Raji (cell line): ENCODE measurements around the gene CADPS2.

Source experiments
- POLR2A ChIP-seq: IDR thresholded peaks from 2 replicates; pipeline ENCODE4 v1.6.1; 2011; ENCODE audit warnings: low read depth, low read length, control low read depth; ENCODE audit not compliant: insufficient read depth

Gene CADPS2

DNA sequence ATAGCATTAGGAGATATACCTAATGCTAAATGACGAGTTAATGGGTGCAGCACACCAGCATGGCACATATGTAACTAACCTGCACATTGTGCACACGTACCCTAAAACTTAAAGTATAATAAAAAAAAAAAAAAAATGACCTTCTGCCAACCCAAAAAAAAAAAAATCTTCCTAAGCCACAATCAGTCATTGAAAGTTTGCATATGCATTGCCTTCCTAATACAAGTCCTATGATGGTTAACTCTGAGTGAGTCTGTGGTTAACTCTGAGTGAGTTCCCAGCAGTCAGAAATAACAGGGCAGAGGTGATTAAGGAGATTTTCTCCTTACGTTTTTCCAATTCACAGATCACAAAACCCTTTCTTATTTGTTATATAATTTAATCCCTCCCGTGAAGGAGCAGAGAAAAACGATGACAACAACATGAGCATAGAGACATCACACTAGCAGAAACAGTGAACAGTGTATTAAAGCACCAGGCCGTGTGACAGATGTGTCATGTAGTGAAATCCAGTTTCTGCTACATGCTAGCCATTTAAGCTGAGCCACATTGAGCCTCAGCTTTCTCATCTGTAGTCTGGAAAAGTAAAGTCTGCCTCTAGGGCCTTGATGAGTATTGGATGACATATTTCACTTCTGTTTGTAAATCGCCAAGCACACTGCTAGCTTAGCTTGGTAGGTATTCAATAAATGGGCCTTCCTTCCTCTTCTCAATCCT, 176.2 kb downstream of the CADPS2 start:
- no peak for TF ChIP-seq POLR2A

DNA sequence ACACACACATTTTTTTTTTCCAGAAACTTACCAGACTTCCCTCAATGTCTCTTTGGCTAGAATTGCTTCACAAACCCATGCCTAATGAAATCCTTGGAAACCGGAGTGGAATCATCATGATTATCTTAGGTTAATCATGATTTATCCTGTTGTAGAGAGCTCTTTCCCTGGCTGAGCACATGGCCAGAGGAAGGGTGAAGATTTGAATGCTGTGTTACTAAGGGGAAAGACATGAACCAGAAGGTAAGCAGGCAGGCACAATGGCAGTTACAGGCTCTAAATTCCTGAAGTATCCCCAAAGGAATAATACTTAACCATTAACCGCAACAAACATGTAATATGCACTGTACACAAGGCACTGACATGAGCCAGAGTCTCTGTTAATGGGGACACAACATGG, 179.4 kb downstream of the CADPS2 start:
- TF ChIP-seq POLR2A = no peak

DNA sequence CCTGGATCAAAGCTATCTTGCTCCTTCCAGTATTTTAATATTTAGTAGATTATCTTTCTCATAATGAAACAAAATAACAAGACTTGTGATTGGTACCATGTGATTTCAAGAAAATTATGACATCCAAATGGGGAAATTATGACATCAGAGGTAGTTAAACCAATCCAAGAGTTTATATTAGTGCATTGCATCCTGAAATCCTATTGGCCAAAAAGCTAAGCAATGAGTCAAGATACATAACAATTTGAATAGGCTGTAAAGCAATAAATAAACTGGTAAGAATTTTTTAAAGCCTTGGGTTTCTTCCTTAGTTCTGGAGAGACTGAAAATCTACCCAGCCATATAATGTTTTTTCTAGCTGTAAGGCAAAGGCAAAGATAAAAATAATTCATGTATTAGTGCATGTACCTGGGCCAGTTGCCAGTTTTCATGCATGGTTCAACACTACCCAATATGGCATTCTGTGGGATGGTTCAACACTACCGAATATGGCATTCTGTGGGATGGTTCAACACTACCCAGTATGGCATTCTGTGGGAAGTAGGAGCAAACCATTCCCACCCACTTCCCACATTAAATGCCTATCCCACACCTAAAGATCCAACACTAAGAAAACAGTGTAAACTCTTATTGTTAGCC, 183.3 kb downstream of the CADPS2 start, which contains the start of gene RNF148:
TSS of gene RNF148 (minus strand) at position 51 of the 639 bp plus-strand sequence. CDS start 172 bp downstream, outside the sequence.
- TF ChIP-seq POLR2A = no peak

DNA sequence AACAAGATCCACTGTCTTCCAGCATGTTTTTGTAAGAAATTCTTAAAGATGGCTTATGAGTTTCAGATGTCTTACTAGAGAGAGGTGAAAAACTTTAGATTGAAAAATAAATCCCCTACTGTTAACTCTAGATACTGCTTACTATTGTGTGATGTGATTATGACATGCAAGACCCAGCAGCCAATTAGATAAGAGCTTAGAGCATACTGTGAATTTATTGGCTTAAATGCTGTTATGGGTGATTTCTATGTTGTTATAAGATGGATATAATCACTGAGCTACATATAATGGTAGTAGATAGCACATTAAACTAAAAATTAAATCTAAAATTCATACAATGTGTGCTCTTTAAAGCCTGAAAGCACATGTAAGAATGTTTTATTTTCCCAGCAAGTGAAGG, 187.2 kb downstream of the CADPS2 start, which contains the start of gene RNF133:
TSS of gene RNF133 (minus strand) at position 101 of the 400 bp plus-strand sequence. CDS start 199 bp downstream, outside the sequence.
- TF ChIP-seq POLR2A = no peak

DNA sequence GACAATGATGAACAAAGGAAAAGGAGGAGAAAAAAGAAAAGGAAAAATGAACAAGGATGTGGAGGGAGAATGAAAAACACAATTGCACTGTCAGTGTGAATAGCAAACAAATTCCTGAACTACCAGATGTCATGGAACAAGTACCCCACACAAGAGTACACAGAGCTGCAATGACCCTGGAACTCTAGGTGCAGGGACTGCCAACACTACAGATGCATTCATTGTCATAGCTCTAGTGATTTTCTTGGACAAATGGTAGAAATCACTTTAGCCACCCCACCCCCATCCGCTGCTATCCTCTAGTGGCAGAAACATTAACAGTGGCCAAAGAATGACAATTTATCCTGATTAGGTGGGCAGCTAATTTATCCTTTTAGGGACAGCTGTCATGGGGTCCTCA, 190.4 kb downstream of the CADPS2 start:
- TF ChIP-seq POLR2A = no peak

DNA sequence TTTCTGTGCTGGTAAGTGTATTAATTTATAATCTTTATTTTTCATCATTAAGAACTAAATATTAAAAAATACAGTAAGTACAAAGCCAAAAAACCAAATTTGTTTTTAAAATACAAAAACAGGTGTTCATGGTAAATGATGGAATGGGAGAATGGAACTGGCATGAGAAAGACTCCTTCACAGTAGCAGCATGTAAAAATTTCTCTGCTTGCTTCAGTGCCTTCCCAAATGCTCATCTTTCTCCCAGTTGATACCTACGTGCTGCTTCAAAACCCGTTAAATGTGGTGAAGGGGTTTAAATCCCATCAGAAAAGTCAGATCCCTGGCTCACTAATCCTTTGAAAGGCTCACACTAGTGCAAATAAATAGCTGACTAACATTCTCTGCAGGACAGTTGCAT, 191.6 kb downstream of the CADPS2 start:
- TF ChIP-seq POLR2A = no peak

DNA sequence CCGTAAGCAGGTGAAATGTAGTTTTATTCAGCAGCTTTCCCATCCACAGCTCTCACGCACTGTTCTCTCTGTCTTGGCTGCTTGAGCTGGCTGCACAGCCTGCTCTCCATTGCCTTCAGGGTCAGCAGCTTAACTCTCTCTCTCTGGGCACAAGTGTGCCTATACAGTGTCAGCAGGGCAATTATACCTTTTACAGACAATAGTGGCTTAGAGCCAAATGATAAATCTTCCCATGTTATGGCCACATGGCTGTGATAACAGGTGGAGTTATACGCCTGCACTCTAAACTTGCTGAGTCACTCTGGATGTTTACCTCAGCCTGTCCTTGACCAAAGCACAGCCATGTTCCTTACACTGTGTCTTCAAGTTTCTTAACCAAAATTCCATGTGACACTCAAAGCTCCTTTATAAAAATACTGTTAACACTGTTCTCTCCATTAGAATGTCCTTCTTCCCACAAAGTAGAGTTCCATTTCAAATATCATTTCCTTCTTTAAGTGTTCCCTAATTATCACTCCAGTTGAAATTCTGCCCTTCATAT, 193.4 kb downstream of the CADPS2 start:
- TF ChIP-seq POLR2A = no peak

DNA sequence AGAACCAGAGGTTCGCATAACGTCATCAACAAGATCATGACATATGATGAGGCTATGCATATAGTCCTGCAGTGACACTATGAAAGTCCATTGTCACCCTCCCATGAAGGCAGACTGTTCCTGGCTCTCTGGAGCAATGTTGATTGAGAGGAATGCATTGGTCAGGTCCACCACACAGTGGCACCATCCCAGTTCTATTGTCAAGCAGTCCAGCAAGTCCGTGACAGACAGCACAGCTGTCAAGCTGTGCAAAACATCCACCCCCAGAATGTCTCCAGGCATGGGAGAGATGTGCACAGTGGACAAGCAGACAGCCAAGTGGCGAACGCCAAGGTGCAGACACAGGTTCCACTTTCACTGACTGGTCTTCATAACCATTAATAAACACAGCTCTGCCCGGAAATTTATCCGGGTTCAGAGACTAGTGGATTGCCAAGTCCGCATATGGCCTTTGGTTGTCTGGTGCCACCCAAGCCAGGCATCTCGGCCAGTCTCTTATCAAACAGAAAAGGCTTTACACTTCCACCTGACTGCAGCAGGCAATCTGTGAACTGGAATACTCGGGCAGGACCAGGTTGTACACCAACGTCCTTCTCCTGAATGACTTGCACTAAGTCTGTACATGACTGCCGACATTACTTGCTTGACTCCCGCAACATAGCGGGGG, 194.6 kb downstream of the CADPS2 start:
- TF ChIP-seq POLR2A = no peak

DNA sequence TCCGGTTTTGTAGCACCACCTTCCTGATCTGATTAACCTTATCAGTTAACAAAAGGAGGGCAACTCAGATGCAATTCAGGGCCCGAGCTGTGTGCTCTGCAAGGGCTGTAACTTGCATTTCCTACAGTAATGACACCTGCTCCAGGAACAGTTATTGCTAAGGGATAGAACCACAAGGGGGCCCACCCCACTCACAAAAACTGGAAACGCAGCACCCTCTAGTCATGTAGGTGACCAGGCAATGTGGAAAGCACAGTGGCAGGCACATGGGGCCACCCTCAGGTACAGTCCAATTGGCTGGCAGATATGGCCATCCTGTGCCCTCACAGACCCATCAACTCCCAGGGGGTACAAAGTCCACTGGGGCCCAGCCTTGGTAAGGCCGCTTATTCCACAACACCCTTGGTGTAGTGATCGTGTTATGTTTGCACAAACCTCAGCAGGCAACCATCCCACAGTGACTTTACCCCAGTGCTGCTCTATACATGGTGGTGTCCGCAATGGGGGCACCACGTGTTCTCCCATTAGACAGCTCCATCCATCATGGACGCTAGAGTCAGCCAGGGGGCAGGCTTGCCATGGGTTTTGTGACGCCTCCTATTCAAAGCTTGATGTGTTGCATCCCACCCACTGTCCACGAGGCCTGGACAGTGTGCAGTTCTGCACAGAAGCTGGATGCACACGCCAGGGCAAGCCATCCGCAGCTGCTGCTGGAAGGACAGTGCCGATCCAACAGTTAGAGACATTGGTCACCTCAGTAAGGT, 196.7 kb downstream of the CADPS2 start:
- TF ChIP-seq POLR2A = no peak

DNA sequence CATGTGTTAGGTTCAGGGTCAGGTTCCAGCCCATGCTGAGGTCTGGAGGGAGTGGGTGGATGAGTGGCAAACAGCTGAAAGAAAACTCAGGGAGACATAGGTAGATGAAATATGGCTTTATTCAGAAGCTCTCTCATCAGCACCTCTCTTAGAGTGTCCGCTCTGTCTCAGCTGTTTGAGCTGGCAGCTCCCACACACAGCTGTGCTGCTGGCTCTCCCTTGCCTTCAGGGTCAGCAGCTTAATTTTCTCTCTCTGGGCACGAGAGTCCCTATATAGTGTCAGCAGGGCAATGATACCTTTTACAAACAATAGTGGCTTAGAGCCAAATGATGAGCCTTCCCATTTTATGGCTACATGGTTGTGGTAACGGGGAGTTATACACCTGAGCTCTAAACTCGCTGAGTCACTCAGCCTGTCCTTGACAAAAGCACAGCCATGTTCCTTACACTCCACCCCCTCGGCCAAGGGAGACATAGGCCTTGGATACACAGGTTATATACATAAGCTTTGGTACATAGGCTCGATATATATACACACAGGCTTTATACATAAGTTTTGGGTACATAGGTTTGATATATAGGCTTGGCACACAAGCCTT, 197.8 kb downstream of the CADPS2 start:
- no peak for TF ChIP-seq POLR2A

DNA sequence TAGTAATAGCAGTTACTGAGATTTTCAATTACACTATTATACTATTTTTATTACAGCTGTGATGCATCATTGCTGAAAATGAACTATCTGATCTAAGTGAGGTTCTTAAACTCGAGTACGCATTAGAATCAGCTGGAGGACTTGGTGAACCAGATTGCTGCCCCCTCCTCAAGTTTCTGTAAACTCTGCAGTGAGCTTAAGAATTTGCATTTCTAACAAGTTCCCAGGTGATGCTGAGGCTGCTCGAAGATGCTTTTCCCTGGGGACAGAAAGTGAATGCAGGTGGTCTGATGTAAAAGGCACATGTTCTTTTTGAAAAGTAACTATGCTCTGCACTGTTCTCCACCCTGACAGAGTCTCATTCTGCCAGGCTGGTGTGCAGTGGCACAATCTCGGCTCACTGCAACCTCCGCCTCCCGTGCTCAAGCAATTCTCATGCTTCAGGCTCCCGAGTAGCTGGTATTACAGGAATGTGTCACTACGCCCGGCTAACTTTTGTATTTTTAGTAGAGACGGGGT, 199.8 kb downstream of the CADPS2 start:
- TF ChIP-seq POLR2A = no peak

DNA sequence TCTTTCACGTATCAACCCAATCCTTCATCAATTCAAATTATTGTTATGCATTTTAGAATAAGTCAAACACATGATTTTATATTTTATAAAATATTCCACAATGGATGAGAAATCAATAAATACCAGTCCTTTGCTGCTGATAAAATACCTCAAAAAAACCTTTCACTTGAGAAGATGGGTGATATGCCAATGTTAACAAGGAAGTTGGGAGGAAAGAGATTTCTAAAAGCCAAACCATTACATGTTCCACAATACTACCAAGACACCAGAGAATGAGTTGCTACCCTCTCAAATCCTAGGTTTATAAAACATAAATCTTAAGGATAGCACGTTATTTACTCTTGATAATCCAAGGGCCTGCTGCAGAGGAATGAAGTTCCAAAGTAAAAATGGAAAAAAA, 201.8 kb downstream of the CADPS2 start:
- TF ChIP-seq POLR2A = no peak

DNA sequence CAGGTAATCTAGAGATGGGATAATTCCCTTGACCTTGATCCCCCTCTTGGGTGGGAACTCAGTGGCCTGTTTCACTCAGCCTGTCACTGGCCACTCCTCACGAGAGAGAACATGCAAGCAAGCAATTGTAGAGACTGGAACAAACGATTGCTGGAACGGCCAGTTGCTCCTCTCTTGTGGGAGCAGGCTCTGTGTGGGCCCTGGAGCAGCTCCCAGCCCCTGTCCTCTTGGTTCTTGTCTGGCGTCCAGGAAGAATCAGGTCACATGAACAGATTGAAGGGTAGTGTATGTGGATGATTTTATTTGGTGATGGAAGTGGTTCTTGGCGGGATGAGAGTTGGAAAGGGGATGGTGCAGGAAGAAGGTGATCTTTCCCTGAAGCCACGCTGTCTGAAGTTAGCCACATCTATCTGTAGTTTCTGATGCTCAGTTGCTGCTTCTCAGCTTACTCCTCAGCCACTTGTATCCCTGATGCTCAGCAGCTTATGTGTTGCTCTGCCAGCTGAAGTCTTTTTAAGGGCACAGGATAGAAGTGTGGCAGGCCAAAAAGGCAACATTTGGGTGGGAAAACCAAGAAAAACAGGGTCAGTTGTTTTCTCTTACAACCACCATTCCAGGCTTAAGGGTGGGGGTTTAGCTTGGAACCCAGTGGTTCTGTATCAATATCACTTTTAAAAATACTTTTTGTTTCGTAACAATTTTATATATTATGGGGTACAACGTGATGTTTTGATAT, 203.3 kb downstream of the CADPS2 start:
- no peak for TF ChIP-seq POLR2A

DNA sequence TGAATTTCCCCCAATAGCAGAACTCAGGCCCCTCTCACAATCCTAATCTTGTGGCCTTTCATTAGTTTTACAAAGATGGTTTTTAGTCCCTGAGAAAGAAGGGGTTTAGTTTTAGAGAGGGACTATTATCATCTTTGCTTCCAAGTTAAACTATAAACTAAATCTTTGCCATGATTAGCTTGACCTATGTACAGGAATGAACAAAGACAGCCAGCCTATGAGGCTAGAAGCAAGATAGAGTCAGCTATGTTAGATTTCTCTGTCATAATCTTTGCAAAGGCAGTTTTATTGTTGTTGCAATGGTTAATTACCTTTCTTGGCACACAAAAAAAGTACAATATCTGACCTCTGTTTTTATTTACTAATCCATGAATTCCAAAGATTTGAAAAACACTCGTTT, 206.4 kb downstream of the CADPS2 start:
- no peak for TF ChIP-seq POLR2A
